Adrenal gland (tissue), 12 donors: ENCODE results near the gene METTL4. TPM values are rescaled to one million over a fixed set of nuclear protein-coding genes. Genes with fewer than 3 reads are reported as not detected.

Experiments used
- DNase-seq, 7 donors: peaks; one replicate each; pipeline ENCODE4 v3.0.0-alpha.2; 2019 to 2020
- H3K27ac ChIP-seq, 5 donors: fragments of 200-600 bp; sonication (generic) in 4 of 5; 1 replicate in 3 of 5; 2 replicates in 2 of 5; pipeline versions ENCODE4 v1.5.1 to v1.8.0; 2016 to 2020; ENCODE audit warnings: mild to moderate bottlenecking in 1 of 5
- H3K27me3 ChIP-seq: fragments of 200-600 bp; 2 replicates; pipeline ENCODE4 v1.8.0; 2021
- H3K36me3 ChIP-seq, 2 donors: fragments of 200-600 bp; replicated peaks in 1 of 2; 1 replicate in 1 of 2; 2 replicates in 1 of 2; pipeline versions ENCODE4 v1.5.1 to v1.8.0; 2018 to 2022
- H3K4me1 ChIP-seq, 2 donors: fragments of 200-600 bp; replicated peaks in 1 of 2; 1 replicate in 1 of 2; 2 replicates in 1 of 2; pipeline versions ENCODE4 v1.5.1 to v1.8.0; 2018 to 2021
- H3K4me3 ChIP-seq, 4 donors: fragments of 200-600 bp; sonication (generic) in 3 of 4; one replicate each; pipeline ENCODE4 v1.5.1; 2016 to 2018
- H3K9me3 ChIP-seq, 3 donors: fragments of 200-600 bp; sonication (generic) in 1 of 3; replicated peaks in 1 of 3; 1 replicate in 2 of 3; 2 replicates in 1 of 3; pipeline versions ENCODE4 v1.5.1 to v1.8.0; 2016 to 2021
- POLR2A ChIP-seq, 2 donors: fragments of 450-650 bp; IDR thresholded peaks; one replicate each; pipeline ENCODE4 v1.6.1; 2017; ENCODE audit warnings: antibody characterized with exemption in 2 of 2, mild to moderate bottlenecking in 2 of 2, moderate library complexity in 1 of 2
- WGBS, 4 donors: extraction: QIAGEN DNeasy Blood & Tissue Kit in 2 of 4; methylation state at CpG; one replicate each; pipeline versions ENCODE4 v1.1.5 to v1.1.7; 2013 to 2017; 5-methylcytosine and 5-hydroxymethylcytosine counted together
- intact Hi-C, 2 donors: fragments of 100-400 bp; cut with DNase I; formaldehyde crosslinking; loops; one replicate each; pipeline versions ENCODE4 v1.14.1 to v1.15.0; 2022 to 2023
- polyA plus RNA-seq, 3 donors: library from polyadenylated mRNA; stranded (reverse); fragments of 200-250 nt in 2 of 3; fragments of 350-450 nt in 1 of 3; fragmentation: Illumina TruSeq in 1 of 3; extraction: RNeasy Lipid Tissue Mini Kit (QIAGEN cat#74804) in 1 of 3; gene quantifications; one replicate each; pipeline ENCODE4 v1.2.3, GENCODE V29; 2013 to 2014
- total RNA-seq, 9 donors: library from RNA; depleted of rRNA in 4 of 9; stranded (reverse); fragments of >200 nt in 4 of 9; fragments of 120-200 nt in 1 of 9; fragmentation: NEBNext Ultra II Directional in 1 of 9; extraction: Animal tissue kit (Norgen Biotek cat#: 25700) in 1 of 9; gene quantifications; one replicate each; pipeline versions ENCODE4 v1.1.0 to v1.2.4, GENCODE V29; 2013 to 2023
- TF ChIP-seq, protein P1 (sequence below), 6 experiments: fragments of 450-650 bp in 4 of 6; fragments of 200-600 bp in 2 of 6; sonication (generic) in 1 of 6; IDR thresholded peaks; 1 replicate in 5 of 6; 2 replicates in 1 of 6; pipeline versions ENCODE4 v1.5.1 to v1.8.0; 2016 to 2021; ENCODE audit warnings: antibody characterized with exemption in 6 of 6, mild to moderate bottlenecking in 2 of 6, moderate library complexity in 1 of 6
- donor health status: healthy with polysubstance abuse.
- donor health status: Bipolar disorder and iron deficiency.
- donor health status: DM: yes; HTN: yes; CAD: no.
- donor health status: DM: no; HTN: no; CAD: no.
- donor health status: DM: no; HTN: no; CAD: no.
- donor health status: DM: yes; HTN: yes; CAD: no.

METTL4 gene
- total and polyA plus RNA-seq, 12 donors: 1.3 to 8.7 (median 5.7) TPM

DNA sequence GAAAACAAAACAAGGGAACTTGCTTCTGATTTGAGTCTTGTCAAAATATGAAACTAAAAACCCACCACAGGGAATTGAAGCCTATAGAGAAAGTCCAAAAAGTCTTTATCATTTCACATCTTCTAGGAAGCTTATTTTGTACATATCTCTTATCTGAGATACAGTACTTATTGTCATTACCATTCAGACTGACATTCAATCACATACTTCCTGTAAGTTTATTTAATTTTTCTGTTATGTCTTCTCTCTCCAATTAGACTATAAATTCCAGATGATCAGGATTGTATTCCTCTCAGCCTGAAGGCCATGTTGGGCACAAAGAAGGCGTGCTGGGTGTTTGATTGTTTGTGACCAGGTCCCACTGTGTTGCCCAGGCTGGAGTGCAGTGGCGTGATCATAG is 59.2 kb downstream of the METTL4 start:
- Histone ChIP-seq H3K27ac (no peak overlapping the region), H3K36me3 (no peaks in the 10 kb centered on the region), H3K4me3 (no peak overlapping the region), H3K27me3 (no peaks in the 10 kb centered on the region), H3K9me3 (no peaks in the 10 kb centered on the region), H3K4me1 (no peaks in the 10 kb centered on the region)
- intact Hi-C loops: no loop called here
- DNase-seq: no peak
- no peak for TF ChIP-seq POLR2A (IDR thresholded peaks at IDR 0.05)
- TF ChIP-seq, protein P1, sequence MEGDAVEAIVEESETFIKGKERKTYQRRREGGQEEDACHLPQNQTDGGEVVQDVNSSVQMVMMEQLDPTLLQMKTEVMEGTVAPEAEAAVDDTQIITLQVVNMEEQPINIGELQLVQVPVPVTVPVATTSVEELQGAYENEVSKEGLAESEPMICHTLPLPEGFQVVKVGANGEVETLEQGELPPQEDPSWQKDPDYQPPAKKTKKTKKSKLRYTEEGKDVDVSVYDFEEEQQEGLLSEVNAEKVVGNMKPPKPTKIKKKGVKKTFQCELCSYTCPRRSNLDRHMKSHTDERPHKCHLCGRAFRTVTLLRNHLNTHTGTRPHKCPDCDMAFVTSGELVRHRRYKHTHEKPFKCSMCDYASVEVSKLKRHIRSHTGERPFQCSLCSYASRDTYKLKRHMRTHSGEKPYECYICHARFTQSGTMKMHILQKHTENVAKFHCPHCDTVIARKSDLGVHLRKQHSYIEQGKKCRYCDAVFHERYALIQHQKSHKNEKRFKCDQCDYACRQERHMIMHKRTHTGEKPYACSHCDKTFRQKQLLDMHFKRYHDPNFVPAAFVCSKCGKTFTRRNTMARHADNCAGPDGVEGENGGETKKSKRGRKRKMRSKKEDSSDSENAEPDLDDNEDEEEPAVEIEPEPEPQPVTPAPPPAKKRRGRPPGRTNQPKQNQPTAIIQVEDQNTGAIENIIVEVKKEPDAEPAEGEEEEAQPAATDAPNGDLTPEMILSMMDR (IDR thresholded peaks at IDR 0.05): no peak
- 88 to 93% (median 92%) methylated on average over 2 of the region's 2 CpGs for WGBS, 4 donors

GRCh38 chr18:2511451-2511850 is 59.9 kb downstream of the METTL4 start:
- no peak for TF ChIP-seq POLR2A (IDR thresholded peaks at IDR 0.05)
- TF ChIP-seq, protein P1 (IDR thresholded peaks at IDR 0.05): no peak
- DNase-seq: no peak
- WGBS, 4 donors: 80 to 94% (median 92%) methylated on average over 3 of the region's 3 CpGs
- H3K36me3 ChIP-seq: no peaks in the 10 kb centered on the region
- intact Hi-C loops: no loop called here
- no peak overlapping the region for H3K4me3 ChIP-seq
- no peaks in the 10 kb centered on the region for H3K27me3 ChIP-seq
- no peaks in the 10 kb centered on the region for H3K9me3 ChIP-seq
- H3K27ac ChIP-seq: no peak overlapping the region
- no peaks in the 10 kb centered on the region for H3K4me1 ChIP-seq

DNA sequence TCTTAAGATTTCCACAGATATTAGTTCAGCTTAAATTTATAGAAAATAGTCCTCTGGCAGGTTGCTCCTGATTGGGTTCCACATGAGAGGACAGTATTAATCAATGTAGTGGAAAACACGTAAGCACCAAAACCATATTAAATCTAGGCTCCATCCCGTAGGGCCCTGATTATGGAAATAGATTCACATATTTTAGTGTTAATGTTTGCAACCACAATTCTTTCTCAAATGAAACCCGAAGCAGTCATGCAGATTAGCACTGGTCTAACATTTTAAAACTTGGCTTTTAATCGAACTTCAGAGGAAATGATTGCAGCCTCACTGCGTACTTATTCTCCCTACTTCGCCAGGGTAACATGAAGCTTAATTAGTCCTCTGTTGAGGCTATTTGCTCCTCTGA is 60.9 kb downstream of the METTL4 start:
- intact Hi-C loops: no loop called here
- no peak overlapping the region for H3K27ac ChIP-seq
- no peaks in the 10 kb centered on the region for H3K27me3 ChIP-seq
- 88 to 91% (median 89%) methylated on average over 6 of the region's 6 CpGs for WGBS, 4 donors
- no peak overlapping the region for H3K4me3 ChIP-seq
- no peaks in the 10 kb centered on the region for H3K36me3 ChIP-seq
- no peaks in the 10 kb centered on the region for H3K4me1 ChIP-seq
- H3K9me3 ChIP-seq: no peaks in the 10 kb centered on the region
- DNase-seq: no peak
- TF ChIP-seq, protein P1 (IDR thresholded peaks at IDR 0.05): no peak
- no peak for TF ChIP-seq POLR2A (IDR thresholded peaks at IDR 0.05)

- Histone ChIP-seq H3K4me1 (no peaks in the 10 kb centered on the region), H3K4me3 (no peak overlapping the region), H3K36me3 (no peaks in the 10 kb centered on the region), H3K9me3 (no peaks in the 10 kb centered on the region), H3K27me3 (no peaks in the 10 kb centered on the region), H3K27ac (no peak overlapping the region)
- intact Hi-C loops: no loop called here
- 84 to 91% (median 88%) methylated on average over 3 of the region's 3 CpGs for WGBS, 4 donors
- TF ChIP-seq, protein P1 (IDR thresholded peaks at IDR 0.05): no peak
- TF ChIP-seq POLR2A (IDR thresholded peaks at IDR 0.05): no peak
- no peak for DNase-seq
Measured at GRCh38 chr18:2508678-2509077, 62.6 kb downstream of the METTL4 start.
